KOPT-K1 (cell line): ENCODE data around the gene EPOP.
A peak's percentile ranks its signal among the peaks of the same experiment; 100 is the strongest.

Source experiments
- H3K27ac ChIP-seq: fragments of 200-600 bp; sonication (generic); 2 replicates; pipeline ENCODE4 v1.5.1; 2016; ENCODE audit warnings: antibody characterized with exemption, mild to moderate bottlenecking, low read depth, low read length; ENCODE audit not compliant: poor library complexity, severe bottlenecking
- H3K36me3 ChIP-seq: fragments of 200-600 bp; sonication (generic); 2 replicates; pipeline ENCODE4 v1.5.1; 2017; ENCODE audit warnings: antibody characterized with exemption, mild to moderate bottlenecking, low read length, moderate library complexity; ENCODE audit not compliant: insufficient read depth
- H3K9me3 ChIP-seq: fragments of 200-600 bp; sonication (generic); 2 replicates; pipeline ENCODE4 v1.5.1; 2017; ENCODE audit warnings: antibody characterized with exemption, low read length, mild to moderate bottlenecking; ENCODE audit not compliant: insufficient read depth, poor library complexity, severe bottlenecking

The EPOP gene

DNA sequence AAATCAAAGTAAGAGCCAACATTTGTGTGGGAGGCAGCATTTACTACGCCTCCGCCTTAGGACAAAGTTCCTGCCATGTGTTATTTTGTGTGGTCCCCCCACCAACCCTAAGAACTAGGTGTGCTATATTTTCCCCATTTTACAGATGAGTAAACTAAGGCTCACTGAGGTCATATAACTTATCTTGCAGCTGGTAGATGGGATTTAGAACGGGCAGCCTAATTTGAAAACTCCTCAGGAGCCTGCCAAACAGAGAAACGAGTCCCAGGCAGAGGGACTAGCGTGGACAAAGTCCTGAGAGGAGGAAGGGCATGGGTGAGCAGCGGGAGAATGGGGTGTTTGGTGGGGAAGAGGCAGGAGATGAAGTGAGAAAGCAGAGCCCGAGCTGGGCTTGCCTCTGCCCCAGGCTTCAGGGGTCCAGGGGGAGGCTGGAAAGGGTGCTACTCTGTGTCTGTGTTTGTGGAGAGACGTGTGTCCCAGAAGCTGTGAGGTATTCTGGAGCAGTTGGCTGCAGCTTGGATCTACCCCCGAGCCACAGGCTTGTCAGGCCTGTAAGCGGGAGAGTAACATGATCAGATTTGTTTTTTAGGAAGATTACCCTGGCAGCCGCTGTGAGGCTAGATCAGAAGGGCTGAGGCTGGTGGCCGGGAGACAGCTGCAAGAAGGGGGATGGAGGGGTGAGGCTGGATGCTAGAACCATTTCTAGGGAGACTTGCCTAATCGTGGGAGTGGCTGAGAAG lies 35.3 kb upstream of the EPOP start:
- Histone ChIP-seq H3K27ac (no peak overlapping the region), H3K36me3 (peaks cover 80% of the 10 kb centered on the region), H3K9me3 (no peaks in the 10 kb centered on the region)

DNA sequence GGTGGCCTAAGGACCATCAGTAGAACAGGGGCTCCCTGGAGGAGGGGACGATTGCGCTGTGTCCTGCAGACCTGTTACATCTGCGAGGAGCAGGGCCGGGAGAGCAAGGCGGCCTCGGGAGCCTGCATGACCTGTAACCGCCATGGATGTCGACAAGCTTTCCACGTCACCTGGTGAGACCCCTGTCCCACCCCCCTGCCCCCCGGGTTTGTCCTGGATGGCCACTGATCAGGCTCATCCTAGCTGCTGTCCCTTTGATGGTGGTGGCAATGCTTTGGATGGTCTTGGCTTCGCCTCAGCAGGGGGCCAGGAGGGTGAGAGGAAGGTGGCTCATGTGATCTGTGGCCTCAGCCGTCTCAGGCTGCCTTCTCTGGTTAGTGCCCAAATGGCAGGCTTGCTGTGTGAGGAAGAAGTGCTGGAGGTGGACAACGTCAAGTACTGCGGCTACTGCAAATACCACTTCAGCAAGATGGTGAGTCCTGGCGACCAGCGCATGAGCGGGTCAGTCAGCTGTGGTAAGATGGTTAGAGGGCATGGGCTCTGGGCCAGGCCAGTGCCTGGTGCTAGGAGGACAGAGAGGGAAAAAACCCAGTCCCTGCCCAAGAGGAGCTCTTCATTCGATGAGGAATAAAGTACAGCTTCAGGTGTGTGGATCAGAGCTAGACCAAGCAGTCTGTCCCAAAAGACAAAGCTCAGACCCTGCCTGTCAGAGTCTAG lies 34.5 kb upstream of the EPOP start:
- Histone ChIP-seq H3K36me3 (peaks cover 72% of the 10 kb centered on the region), H3K27ac (no peak overlapping the region), H3K9me3 (no peaks in the 10 kb centered on the region)

DNA sequence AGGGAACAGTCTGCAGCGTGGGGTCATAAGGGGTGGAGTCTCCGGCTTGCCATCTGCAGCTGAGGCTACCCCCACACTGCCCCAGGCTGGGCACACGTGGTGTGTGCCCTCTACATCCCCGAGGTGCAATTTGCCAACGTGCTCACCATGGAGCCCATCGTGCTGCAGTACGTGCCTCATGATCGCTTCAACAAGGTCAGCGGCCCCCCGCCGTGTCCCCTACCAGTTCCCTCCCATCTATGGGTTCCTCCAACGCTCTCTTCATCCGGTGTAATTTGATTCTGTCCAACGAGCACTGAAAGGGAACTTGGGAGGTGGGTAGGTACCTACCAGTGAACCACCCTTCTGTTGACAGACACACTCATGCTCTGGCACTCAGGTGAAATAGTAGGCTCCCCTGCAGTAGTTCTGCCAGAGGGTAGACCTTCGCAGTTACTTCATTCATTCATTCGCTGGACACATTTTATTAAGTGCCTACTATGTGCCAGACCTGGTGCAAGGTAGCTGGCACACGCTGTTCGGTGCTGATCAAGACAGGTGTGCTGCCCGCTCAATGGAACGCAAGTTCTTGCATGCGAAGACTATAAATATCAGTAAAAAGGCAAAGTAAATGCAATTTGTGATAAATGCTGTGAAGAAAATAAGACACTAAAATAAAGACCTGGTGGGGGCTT lies 33.1 kb upstream of the EPOP start:
- Histone ChIP-seq H3K36me3 (peaks cover 57% of the 10 kb centered on the region), H3K9me3 (no peaks in the 10 kb centered on the region), H3K27ac (no peak overlapping the region)

DNA sequence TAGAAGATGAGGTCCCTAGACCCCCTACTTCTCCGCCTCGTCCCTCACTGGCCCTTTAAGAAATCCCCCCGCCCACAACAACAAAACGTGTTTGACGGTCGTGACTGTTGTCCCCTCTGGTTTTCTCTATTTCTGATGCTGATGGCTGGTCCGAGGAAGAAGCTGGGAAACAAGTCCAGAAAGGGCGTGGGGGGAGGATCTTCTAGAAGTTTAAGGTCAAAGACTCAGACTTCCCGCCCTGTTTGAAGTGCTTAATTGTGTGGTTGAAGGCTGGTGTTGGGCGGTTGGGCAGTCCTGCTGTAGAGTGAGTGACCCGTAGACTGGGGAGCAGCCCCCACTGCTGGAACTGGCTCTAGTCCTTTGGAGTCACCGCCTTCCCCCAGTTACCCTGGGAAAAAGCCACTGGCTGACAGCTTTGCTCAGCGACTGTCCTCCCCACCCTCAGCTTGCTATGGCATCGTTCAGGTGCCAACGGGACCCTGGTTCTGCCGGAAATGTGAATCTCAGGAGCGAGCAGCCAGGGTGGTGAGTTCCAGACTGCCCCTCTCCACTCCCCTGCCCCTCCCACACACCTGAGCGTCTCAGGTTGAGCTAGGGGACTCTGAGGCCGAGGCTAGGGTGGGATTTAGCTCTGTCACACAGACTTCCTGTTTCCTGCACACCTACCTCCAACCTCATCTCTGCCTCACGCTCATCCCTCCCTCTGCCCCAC lies 31.9 kb upstream of the EPOP start:
- Histone ChIP-seq H3K9me3 (no peaks in the 10 kb centered on the region), H3K36me3 (peaks cover 46% of the 10 kb centered on the region), H3K27ac (peak overlapping the region; percentile 97)

DNA sequence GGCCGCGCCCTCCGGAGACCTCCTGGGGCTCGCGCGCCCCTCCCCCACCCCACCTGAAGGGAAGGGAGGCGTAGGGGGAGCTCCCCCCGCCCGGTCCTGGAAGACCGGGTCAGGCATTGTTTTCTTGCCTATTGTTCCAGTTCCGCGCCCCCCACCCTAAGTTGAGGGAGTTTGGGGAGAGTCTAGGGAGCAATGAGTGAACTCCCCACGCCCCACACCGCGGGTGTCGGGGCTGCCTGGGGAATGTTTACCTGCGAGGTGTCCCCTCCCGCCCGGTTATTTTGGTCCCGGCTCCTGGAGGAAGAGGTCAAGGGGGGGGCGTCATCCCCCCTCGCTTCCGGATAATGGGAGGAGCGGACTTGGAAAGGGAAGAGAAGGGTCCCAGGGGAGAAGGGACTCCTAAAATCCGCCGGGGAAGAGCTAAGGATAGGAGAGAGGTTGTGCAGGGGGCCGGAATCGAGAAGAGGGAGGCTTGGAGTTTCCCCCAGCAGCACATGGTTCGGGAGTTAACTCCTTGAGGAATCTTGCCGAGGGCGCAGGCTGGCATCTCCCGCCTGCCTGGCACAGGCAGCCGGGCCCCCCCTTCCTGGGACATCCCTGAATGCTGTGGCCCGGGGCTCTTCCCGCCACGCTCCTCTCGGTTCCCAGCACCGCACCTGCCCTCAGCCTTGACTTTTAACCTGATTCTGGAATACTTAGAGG lies 31.2 kb upstream of the EPOP start:
- H3K9me3 ChIP-seq, result no peaks in the 10 kb centered on the region
- peaks cover 39% of the 10 kb centered on the region for H3K36me3 ChIP-seq
- H3K27ac ChIP-seq, result peak overlapping the region; percentile 97

DNA sequence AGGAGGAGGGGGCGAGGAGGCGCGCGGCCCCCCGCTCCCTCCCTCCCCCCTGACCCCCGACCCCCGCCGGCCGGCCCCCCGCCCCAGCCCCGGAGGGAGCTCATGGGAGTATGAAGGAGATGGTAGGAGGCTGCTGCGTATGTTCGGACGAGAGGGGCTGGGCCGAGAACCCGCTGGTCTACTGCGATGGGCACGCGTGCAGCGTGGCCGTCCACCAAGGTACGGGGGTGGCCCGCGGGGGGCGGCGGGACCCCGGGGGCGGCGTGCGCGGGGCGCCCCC lies 30.7 kb upstream of the EPOP start:
- Histone ChIP-seq H3K9me3 (no peaks in the 10 kb centered on the region), H3K27ac (peak overlapping the region; percentile 97), H3K36me3 (peaks cover 34% of the 10 kb centered on the region)

DNA sequence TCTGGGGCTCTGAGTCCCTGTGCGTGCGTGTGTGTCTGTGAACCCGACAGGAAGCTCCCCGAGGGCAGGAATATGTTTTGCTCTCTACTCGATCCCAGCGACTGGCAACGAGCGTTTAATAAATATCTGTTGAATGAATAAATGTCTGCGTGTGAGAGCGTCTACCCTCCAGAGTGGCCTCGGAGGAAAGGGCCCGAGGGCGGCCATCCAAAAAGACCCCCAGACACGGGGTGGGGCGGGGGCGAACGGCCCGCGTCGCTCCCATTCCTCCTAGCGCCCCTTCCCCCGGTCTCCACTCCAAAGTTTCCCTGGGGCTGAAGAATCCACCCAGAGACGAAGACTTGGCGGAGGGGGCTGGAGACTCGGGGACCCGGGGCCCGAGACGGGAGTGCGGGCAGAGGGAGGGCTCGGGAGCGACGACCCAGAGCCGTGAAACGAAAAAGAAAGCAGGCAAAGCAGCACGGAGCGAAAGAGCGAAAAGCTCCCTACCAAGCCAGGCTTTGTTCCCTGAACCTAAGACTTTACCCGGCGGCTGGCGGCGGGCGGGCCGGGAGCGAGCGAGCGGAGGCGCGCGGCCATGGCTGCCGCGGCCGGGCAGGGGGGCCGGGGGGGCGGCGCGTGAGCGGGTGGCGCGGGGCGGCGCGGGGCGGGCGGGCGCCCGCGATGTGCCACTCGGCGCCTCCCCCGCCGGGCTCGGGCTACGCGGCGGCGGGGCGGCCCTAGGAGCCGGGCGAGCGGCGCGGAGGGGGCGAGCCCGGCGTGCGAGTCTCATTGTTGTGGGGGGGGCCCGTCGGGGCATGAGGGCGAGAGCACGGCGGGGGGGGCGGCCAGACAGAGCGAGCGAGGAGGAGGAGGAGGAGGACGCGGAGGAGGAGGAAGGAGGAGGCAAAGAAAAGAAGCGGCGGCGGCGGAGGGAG lies 30.1 kb upstream of the EPOP start, which contains the start of gene MLLT6:
TSS of gene MLLT6 (plus strand) at position 668 of the 917 bp plus-strand sequence. CDS start 360 bp downstream, outside the sequence.
- H3K9me3 ChIP-seq, result no peaks in the 10 kb centered on the region
- peak within 1 kb of the TSS; percentile 97 for H3K27ac ChIP-seq
- peaks cover 28% of the 10 kb centered on the region for H3K36me3 ChIP-seq

DNA sequence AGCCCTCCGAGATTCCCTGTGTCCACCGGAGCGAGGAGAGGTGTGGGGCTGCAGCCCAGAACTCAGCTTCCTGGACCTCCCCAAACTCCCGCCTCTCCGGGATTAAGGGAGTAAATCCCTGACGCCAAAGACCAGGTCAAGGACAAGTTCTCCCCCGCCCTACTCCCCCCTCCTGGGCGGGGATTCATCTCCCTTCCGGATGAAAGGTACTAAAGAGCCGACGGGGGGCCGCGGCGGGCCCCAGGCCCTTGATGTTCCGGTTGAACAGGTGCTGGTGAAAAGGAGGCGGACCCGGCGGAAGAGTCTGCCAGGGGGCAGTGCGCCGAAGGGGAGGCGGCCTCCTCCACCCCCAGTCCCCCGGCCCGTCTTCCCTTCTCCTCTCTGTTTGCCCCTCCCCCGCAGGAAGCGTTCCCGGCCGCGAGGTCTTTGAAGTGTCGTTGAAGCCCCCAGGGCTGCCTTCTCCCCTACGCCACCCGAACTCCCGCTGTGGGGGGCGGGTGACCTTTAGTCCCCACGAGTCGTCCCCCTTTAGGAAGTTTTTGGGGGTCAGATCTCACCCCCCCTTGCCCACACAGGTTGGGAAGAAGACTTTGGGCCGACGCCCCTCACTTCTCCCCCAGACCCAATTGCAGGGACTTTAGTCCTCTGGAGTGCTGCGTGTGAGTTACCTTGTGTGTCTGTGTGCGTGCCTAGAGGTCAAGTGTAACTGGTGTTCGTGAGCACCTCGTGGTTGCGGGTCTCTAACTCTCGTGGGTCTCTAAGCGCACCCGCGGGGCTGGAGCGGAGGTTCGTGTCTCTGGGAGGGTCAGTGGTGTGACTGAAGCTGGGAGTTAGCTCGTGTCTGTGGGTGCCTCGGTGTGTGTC lies 29.2 kb upstream of the EPOP start:
- no peaks in the 10 kb centered on the region for H3K9me3 ChIP-seq
- peak overlapping the region; percentile 97 for H3K27ac ChIP-seq
- peaks cover 19% of the 10 kb centered on the region for H3K36me3 ChIP-seq

DNA sequence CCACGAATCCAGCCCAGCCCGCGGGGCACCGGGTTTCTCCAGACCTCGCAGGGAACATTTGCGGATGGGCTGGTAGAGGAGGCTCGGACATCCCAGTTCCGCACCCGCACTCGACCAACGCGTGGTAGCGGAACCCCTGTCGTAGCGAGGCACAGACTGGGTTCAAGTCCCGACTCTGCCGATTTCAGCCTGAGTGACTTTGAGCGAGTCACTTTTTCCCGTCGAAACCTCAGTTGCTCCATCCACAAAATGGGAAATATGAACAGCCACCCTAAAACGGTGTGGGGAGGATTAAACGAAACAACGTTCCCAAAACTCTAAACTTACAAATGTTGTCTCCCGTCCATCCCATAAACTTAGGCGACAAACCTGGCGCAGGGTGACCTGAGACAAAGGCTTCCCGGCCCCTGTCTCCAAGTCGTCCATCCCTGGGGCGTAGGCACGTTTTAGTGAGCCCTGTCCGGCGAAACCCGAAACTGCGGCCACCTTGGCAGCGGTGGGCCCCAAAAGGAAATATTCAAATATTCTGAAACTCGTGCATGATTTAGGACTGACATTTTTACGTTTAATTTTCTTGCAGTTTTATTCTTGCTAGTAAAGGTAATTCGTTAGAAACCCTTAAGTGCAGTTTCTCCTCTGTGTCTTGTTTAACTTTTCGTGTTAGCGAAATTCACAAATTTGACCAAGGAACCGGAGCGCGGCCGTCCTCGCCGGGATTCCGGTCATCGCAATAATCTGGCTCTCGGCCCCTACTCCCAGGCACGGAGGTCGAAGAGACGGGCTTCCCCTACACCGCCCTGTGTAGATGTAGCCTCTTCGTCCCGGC lies 28.4 kb upstream of the EPOP start:
- peaks cover 11% of the 10 kb centered on the region; the same call in 1 of the 2 replicates for H3K36me3 ChIP-seq
- H3K27ac ChIP-seq, result peak overlapping the region; percentile 97

DNA sequence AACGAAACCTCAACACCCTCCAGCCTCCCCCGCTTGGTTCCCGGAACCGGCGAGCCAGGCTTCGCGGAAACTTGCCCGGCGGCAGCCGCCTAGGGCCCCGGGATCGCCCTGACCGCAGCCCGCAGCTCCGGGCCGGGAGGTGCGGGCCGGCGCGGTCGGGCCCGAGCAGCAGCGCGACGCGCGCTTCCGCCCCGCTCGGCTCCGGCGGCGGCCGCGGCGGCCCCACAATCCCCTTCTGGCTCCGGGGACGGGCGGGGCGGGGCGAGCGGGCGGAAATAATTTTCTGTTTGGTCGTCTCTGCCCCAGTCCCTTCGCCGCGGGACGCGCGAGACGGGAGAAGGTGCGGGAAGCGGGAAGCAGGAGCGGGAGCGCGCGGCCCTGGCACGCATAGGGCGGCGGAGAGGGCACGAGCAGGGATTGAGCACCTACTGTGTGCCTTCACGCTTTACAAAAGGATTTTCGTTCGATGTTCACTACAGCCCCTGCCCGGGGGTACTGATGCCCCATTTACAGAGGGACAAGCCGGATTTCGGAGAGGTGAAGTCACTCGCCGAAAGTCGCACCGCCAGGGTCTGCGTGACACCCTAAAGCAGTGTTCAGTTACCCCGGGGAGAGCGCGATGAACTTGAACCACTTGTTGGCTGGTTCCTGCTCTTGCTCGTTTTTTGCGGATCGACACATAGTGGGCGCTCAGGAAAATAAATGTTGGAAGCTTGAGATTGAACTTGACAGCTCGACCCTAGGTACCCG lies 27.6 kb upstream of the EPOP start:
- peaks cover 3% of the 10 kb centered on the region; the same call in 1 of the 2 replicates for H3K36me3 ChIP-seq
- H3K9me3 ChIP-seq, result no peaks in the 10 kb centered on the region
- H3K27ac ChIP-seq, result peak overlapping the region; percentile 97

More for the DNA sequence above, 28.4 kb upstream of the EPOP start:
- no peaks in the 10 kb centered on the region for H3K9me3 ChIP-seq

DNA sequence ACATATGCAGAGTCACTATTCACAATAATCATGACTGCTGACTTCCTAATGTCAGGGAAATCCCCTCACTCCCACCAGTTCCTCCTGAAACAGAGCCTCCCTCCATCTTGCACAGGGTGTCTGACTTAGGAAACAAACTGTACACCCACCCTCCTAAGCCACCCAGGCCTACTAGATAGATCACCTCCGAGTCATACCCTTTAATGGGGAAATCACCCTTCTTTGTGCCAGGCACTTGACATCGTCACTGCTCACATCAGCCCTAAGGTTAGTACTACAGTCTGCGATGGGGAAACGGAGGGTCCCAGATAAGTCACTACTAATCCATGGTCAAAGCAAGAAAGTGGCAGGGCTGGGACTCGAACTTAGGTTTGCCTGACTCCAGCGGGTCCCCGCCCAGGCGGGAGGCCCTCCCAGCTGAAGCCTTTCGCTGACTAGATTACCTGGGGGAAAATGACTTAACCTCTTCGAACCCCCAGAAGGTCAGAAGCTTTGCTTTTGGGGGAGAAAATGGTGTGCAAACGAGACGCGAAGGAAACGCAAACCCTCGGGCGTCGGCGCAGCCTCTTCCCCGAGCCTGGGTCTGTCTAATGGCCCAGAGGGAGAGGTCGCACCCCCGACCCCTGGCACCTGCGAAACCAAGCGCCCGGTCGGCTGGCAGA lies 26.9 kb upstream of the EPOP start:
- no peaks in the 10 kb centered on the region for H3K9me3 ChIP-seq
- no peaks in the 10 kb centered on the region for H3K36me3 ChIP-seq
- H3K27ac ChIP-seq, result peak overlapping the region; percentile 97
